Keratinocyte (primary cell): Measurements from ENCODE around the gene CNEP1R1. TPM values are rescaled to one million over a fixed set of nuclear protein-coding genes. Genes with fewer than 3 reads are reported as not detected.

Source experiments
- DNase-seq: peaks from one replicate; pipeline ENCODE4 v3.0.0-alpha.2; 2011; ENCODE audit warnings: low read depth, missing footprints, low spot score
- FAIRE-seq: peaks from 2 replicates; lab custom pipeline; 2011; peaks lifted over from hg19 to GRCh38; lab: Jason Lieb, UNC
- H2AFZ ChIP-seq: 2 replicates; pipeline ENCODE4 v1.6.0; 2012; ENCODE audit warnings: low read length, control low read depth, inconsistent platforms; ENCODE audit not compliant: control insufficient read depth
- H3K27ac ChIP-seq: 2 replicates; pipeline ENCODE4 v1.5.1; 2011; ENCODE audit warnings: low read length; ENCODE audit not compliant: control insufficient read depth, insufficient read depth
- H3K27me3 ChIP-seq: 3 replicates; pipeline ENCODE4 v1.6.0; 2011; ENCODE audit warnings: low read length; ENCODE audit not compliant: control insufficient read depth, insufficient read depth; ENCODE audit errors: extremely low read depth
- H3K36me3 ChIP-seq, 2 experiments: 2 replicates in 1 of 2; 3 replicates in 1 of 2; pipeline ENCODE4 v1.5.1; 2011; ENCODE audit warnings: low read length in 2 of 2, mild to moderate bottlenecking in 1 of 2; ENCODE audit not compliant: control insufficient read depth in 2 of 2, insufficient read depth in 2 of 2; ENCODE audit errors: extremely low read depth in 1 of 2
- H3K4me1 ChIP-seq: 3 replicates; pipeline ENCODE4 v1.5.1; 2011; ENCODE audit warnings: low read length; ENCODE audit not compliant: control insufficient read depth, insufficient read depth; ENCODE audit errors: extremely low read depth
- H3K4me2 ChIP-seq: 3 replicates; pipeline ENCODE4 v1.6.0; 2011; ENCODE audit warnings: low read depth, low read length; ENCODE audit not compliant: control insufficient read depth, insufficient read depth; ENCODE audit errors: extremely low read depth
- H3K4me3 ChIP-seq, 3 experiments: fragments of 200-600 bp in 1 of 3; sonication (generic) in 1 of 3; 2 replicates in 2 of 3; 3 replicates in 1 of 3; pipeline ENCODE4 v1.5.1; 2011 to 2016; ENCODE audit warnings: low read length in 3 of 3, mild to moderate bottlenecking in 3 of 3, control low read depth in 2 of 3, inconsistent platforms in 1 of 3, low read depth in 1 of 3, mixed read lengths in 1 of 3, mixed run types in 1 of 3, moderate library complexity in 1 of 3; ENCODE audit not compliant: control insufficient read depth in 2 of 3, insufficient read depth in 2 of 3; ENCODE audit errors: extremely low read depth in 1 of 3
- H3K79me2 ChIP-seq: 2 replicates; pipeline ENCODE4 v1.6.0; 2012; ENCODE audit warnings: low read length; ENCODE audit not compliant: control insufficient read depth, insufficient read depth
- H3K9ac ChIP-seq: 3 replicates; pipeline ENCODE4 v1.6.0; 2011; ENCODE audit warnings: low read length; ENCODE audit not compliant: control insufficient read depth, insufficient read depth; ENCODE audit errors: extremely low read depth
- H3K9me1 ChIP-seq: 3 replicates; pipeline ENCODE4 v1.6.0; 2011; ENCODE audit warnings: low read length; ENCODE audit not compliant: control insufficient read depth, insufficient read depth; ENCODE audit errors: extremely low read depth
- H3K9me3 ChIP-seq: 2 replicates; pipeline ENCODE4 v1.5.1; 2012; ENCODE audit warnings: low read depth, low read length; ENCODE audit not compliant: control insufficient read depth
- H4K20me1 ChIP-seq: 3 replicates; pipeline ENCODE4 v1.6.0; 2011; ENCODE audit warnings: low read length; ENCODE audit not compliant: control insufficient read depth, insufficient read depth; ENCODE audit errors: extremely low read depth
- EZH2 ChIP-seq: IDR thresholded peaks from one replicate; pipeline ENCODE4 v1.6.1; 2012; ENCODE audit warnings: inconsistent platforms, mild to moderate bottlenecking, low read length, moderate library complexity
- dilution Hi-C: fragments of 300-500 bp; cut with MboI; formaldehyde crosslinking; loops from one replicate; pipeline ENCODE4 v1.7.0; 2020; ENCODE audit warnings: low sequenced_read_pairs; ENCODE audit not compliant: extremely low pct_ligation_motif_present
- polyA plus RNA-seq, 5 experiments: library from polyadenylated mRNA; depleted of rRNA in 3 of 5; stranded (reverse) in 3 of 5; stranded (forward) in 1 of 5; unstranded in 1 of 5; fragments of >200 nt; gene quantifications; 1 replicate in 1 of 5; 2 replicates in 3 of 5; 3 replicates in 1 of 5; pipeline versions ENCODE4 v1.2.1 to v1.2.3, GENCODE V29; 2011 to 2012; ENCODE audit warnings: missing spikeins in 2 of 5, low read depth in 1 of 5, low replicate concordance in 1 of 5
- TF ChIP-seq, protein P1 (sequence below), 3 experiments: IDR thresholded peaks in 1 of 3; conservative IDR thresholded peaks in 1 of 3; optimal IDR thresholded peaks in 1 of 3; 2 replicates in 2 of 3; 3 replicates in 1 of 3; pipeline versions ENCODE3 to v1.5.1; 2011; ENCODE audit warnings: low read length in 3 of 3, mild to moderate bottlenecking in 3 of 3, moderate library complexity in 2 of 3, control low read depth in 1 of 3, inconsistent platforms in 1 of 3; ENCODE audit not compliant: insufficient read depth in 2 of 3; ENCODE audit errors: extremely low read depth in 1 of 3

Gene CNEP1R1
- polyA plus RNA-seq, 1 donor (not counting 4 experiments of a cell fraction or from before 2014, with no cell fraction given): 28.5 TPM

- H2AFZ ChIP-seq: no peak overlapping the region
- H3K79me2 ChIP-seq: no peaks in the 10 kb centered on the region
- TF ChIP-seq EZH2: no peak
- no peaks in the 10 kb centered on the region for H3K4me1 ChIP-seq
- H3K27me3 ChIP-seq: no peaks in the 10 kb centered on the region
- no peak overlapping the region for H3K4me3 ChIP-seq
- no peaks in the 10 kb centered on the region for H3K36me3 ChIP-seq
- no peak overlapping the region for H3K9ac ChIP-seq
- DNase-seq: no peak
- FAIRE-seq: no peak
- H3K9me1 ChIP-seq: no peaks in the 10 kb centered on the region
- no peak overlapping the region for H3K4me2 ChIP-seq
- dilution Hi-C loops: no loop called here
- H4K20me1 ChIP-seq: no peaks in the 10 kb centered on the region
- no peak overlapping the region for H3K27ac ChIP-seq
- H3K9me3 ChIP-seq: no peaks in the 10 kb centered on the region
Observed at GRCh38 chr16:50046853-50047252, 21.8 kb downstream of the CNEP1R1 start.

DNA sequence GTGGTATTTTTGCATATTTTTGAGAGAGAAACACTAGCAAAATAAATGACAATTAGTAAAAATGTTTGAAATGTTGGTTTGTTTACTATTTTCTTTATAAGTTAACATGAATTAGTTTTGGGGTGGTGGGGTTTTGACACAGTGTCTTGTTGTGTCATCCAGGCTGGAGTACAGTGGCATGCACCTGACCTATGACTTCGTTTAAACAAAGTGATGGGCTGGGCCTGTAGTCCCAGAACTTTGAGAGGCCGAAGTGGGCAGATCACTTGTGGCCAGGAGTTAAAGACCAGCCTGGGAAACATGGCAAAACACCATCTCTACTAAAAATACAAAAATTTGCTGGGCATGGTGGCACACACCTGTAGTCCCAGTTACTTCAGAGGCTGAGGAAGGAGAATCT lies 22.8 kb downstream of the CNEP1R1 start:
- Histone ChIP-seq H3K4me2 (no peak overlapping the region), H4K20me1 (no peaks in the 10 kb centered on the region), H3K9ac (no peak overlapping the region), H3K36me3 (no peaks in the 10 kb centered on the region), H3K4me1 (no peaks in the 10 kb centered on the region), H3K27me3 (no peaks in the 10 kb centered on the region), H3K9me3 (no peaks in the 10 kb centered on the region), H3K27ac (no peak overlapping the region), H3K79me2 (no peaks in the 10 kb centered on the region), H3K4me3 (no peak overlapping the region), H3K9me1 (no peaks in the 10 kb centered on the region), H2AFZ (no peak overlapping the region)
- dilution Hi-C loops: no loop called here
- TF ChIP-seq EZH2: no peak
- TF ChIP-seq, protein P1, sequence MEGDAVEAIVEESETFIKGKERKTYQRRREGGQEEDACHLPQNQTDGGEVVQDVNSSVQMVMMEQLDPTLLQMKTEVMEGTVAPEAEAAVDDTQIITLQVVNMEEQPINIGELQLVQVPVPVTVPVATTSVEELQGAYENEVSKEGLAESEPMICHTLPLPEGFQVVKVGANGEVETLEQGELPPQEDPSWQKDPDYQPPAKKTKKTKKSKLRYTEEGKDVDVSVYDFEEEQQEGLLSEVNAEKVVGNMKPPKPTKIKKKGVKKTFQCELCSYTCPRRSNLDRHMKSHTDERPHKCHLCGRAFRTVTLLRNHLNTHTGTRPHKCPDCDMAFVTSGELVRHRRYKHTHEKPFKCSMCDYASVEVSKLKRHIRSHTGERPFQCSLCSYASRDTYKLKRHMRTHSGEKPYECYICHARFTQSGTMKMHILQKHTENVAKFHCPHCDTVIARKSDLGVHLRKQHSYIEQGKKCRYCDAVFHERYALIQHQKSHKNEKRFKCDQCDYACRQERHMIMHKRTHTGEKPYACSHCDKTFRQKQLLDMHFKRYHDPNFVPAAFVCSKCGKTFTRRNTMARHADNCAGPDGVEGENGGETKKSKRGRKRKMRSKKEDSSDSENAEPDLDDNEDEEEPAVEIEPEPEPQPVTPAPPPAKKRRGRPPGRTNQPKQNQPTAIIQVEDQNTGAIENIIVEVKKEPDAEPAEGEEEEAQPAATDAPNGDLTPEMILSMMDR (optimal IDR thresholded peaks at IDR 0.05 in 1 of 3, IDR thresholded peaks at IDR 0.05 in 1 of 3, conservative IDR thresholded peaks at IDR 0.05 in 1 of 3; ENCODE audit: extremely low read depth in 1 of 3, insufficient read depth in 2 of 3, low read length in 3 of 3): no peak
- DNase-seq (no peak), FAIRE-seq (no peak)

DNA sequence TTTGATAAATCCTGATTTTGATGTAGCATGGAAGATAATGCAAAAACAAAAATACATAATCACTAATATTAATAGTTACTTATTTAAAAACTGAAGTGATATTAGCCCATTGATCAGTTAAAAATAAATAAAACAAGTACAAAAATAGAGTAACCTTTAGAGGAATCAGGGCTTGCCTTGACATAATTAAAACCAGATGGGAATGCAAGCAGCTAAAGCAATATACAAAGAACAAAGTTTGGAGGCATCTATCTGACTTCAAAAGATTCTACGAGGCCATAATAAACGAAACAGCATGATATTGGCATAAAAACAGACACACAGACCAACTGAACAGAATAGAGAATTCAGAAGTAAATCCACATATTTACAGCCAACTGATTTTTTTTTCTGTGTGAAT lies 25.8 kb downstream of the CNEP1R1 start:
- Histone ChIP-seq H3K9ac (no peak overlapping the region), H4K20me1 (no peaks in the 10 kb centered on the region), H3K79me2 (no peaks in the 10 kb centered on the region), H3K27ac (no peak overlapping the region), H3K36me3 (no peaks in the 10 kb centered on the region), H3K4me2 (no peak overlapping the region), H3K9me3 (no peaks in the 10 kb centered on the region), H3K4me3 (no peak overlapping the region), H3K27me3 (no peaks in the 10 kb centered on the region), H3K9me1 (no peaks in the 10 kb centered on the region), H2AFZ (no peak overlapping the region), H3K4me1 (no peaks in the 10 kb centered on the region)
- DNase-seq: no peak
- FAIRE-seq: no peak
- dilution Hi-C loops: no loop called here
- no peak for TF ChIP-seq EZH2
- TF ChIP-seq, protein P1 (optimal IDR thresholded peaks at IDR 0.05 in 1 of 3, IDR thresholded peaks at IDR 0.05 in 1 of 3, conservative IDR thresholded peaks at IDR 0.05 in 1 of 3; ENCODE audit: extremely low read depth in 1 of 3, insufficient read depth in 2 of 3, low read length in 3 of 3): no peak
